Measurements from ENCODE around the gene COX4I2. TPM values are rescaled to one million over a fixed set of nuclear protein-coding genes. Genes with fewer than 3 reads are reported as not detected.
A peak's percentile ranks its signal among the peaks of the same experiment; 100 is the strongest.

COX4I2 gene
- total and polyA plus RNA-seq, 4 donors: 14.4 to 51.8 (median 19.9) TPM

GRCh38 chr20:31661625-31662371 lies 24.1 kb downstream of the COX4I2 start:
- peak; percentile 86 to 89 (median 87) for DNase-seq
- TF ChIP-seq CTCF (IDR thresholded peaks at IDR 0.05; ENCODE audit: control extremely low read depth, extremely low read depth): peak; percentile 58
- H3K4me3 ChIP-seq: no peak overlapping the region
- WGBS, 2 donors: 7% methylated on average over 25 to 31 of the region's 31 CpGs
- H3K27ac ChIP-seq (ENCODE audit: low read depth in 1 of 2, low read length in 1 of 2): peak overlapping the region; percentile 71 to 74
- no peaks in the 10 kb centered on the region for H3K9me3 ChIP-seq (ENCODE audit: control insufficient read depth in 4 of 4, insufficient read depth in 3 of 4, low read length in 3 of 4)
- H3K4me1 ChIP-seq (ENCODE audit: control insufficient read depth in 5 of 5, insufficient read depth in 5 of 5, low read length in 5 of 5): peaks cover 3 to 22% (median 16%) of the 10 kb centered on the region in 5 donors
- H3K27me3 ChIP-seq (ENCODE audit: control insufficient read depth in 3 of 3, insufficient read depth in 3 of 3, low read length in 2 of 3): no peaks in the 10 kb centered on the region
- peaks cover 0 to 13% (median 13%) of the 10 kb centered on the region in 4 donors for H3K36me3 ChIP-seq (ENCODE audit: control insufficient read depth in 4 of 4, insufficient read depth in 4 of 4, low read length in 4 of 4)
- H3K9ac ChIP-seq (ENCODE audit: insufficient read depth in 1 of 2, low read length in 2 of 2): peak overlapping the region in 1 of 2 donors; percentile 72
- ATAC-seq (ENCODE audit: insufficient read depth, low FRiP score): peak; percentile 69

GRCh38 chr20:31662372-31662854 lies 24.7 kb downstream of the COX4I2 start:
- ATAC-seq (ENCODE audit: insufficient read depth, low FRiP score): no peak
- TF ChIP-seq CTCF (IDR thresholded peaks at IDR 0.05; ENCODE audit: control extremely low read depth, extremely low read depth): no peak
- Histone ChIP-seq H3K4me3 (no peak overlapping the region), H3K36me3 (ENCODE audit: control insufficient read depth in 4 of 4, insufficient read depth in 4 of 4, low read length in 4 of 4) (peaks cover 0 to 13% (median 13%) of the 10 kb centered on the region in 4 donors), H3K27ac (ENCODE audit: low read depth in 1 of 2, low read length in 1 of 2) (peak overlapping the region; percentile 71 to 74), H3K9me3 (ENCODE audit: control insufficient read depth in 4 of 4, insufficient read depth in 3 of 4, low read length in 3 of 4) (no peaks in the 10 kb centered on the region), H3K27me3 (ENCODE audit: control insufficient read depth in 3 of 3, insufficient read depth in 3 of 3, low read length in 2 of 3) (no peaks in the 10 kb centered on the region), H3K4me1 (ENCODE audit: control insufficient read depth in 5 of 5, insufficient read depth in 5 of 5, low read length in 5 of 5) (peaks cover 3 to 24% (median 16%) of the 10 kb centered on the region in 5 donors), H3K9ac (ENCODE audit: insufficient read depth in 1 of 2, low read length in 2 of 2) (no peak overlapping the region)
- WGBS, 2 donors: 73 to 74% methylated on average over 6 of the region's 6 CpGs
- no peak for DNase-seq

- DNase-seq (no peak), ATAC-seq (ENCODE audit: insufficient read depth, low FRiP score) (no peak)
- H3K27ac ChIP-seq (ENCODE audit: low read depth in 1 of 2, low read length in 1 of 2): no peak overlapping the region
- no peak overlapping the region for H3K9ac ChIP-seq (ENCODE audit: insufficient read depth in 1 of 2, low read length in 2 of 2)
- WGBS, 2 donors: 74 to 96% methylated on average over 2 of the region's 2 CpGs
- no peak overlapping the region for H3K4me3 ChIP-seq
- no peaks in the 10 kb centered on the region for H3K27me3 ChIP-seq (ENCODE audit: control insufficient read depth in 3 of 3, insufficient read depth in 3 of 3, low read length in 2 of 3)
- no peaks in the 10 kb centered on the region for H3K9me3 ChIP-seq (ENCODE audit: control insufficient read depth in 4 of 4, insufficient read depth in 3 of 4, low read length in 3 of 4)
- H3K36me3 ChIP-seq (ENCODE audit: control insufficient read depth in 4 of 4, insufficient read depth in 4 of 4, low read length in 4 of 4): peaks cover 0 to 17% (median 13%) of the 10 kb centered on the region in 4 donors
- TF ChIP-seq CTCF (IDR thresholded peaks at IDR 0.05; ENCODE audit: control extremely low read depth, extremely low read depth): no peak
- H3K4me1 ChIP-seq (ENCODE audit: control insufficient read depth in 5 of 5, insufficient read depth in 5 of 5, low read length in 5 of 5): peaks cover 3 to 30% (median 16%) of the 10 kb centered on the region in 5 donors
Measured at GRCh38 chr20:31663524-31663837, 25.8 kb downstream of the COX4I2 start.
